Measurements from ENCODE around the gene MGAT3. TPM values are rescaled to one million over a fixed set of nuclear protein-coding genes. Genes with fewer than 3 reads are reported as not detected.

The MGAT3 gene
- total RNA-seq, 1 experiment from 2014 or later, result 0.20 TPM

GRCh38 chr22:39513791-39514190, 57.0 kb downstream of the MGAT3 start:
- no peak overlapping the region for H3K4me2 ChIP-seq (ENCODE audit: low read length)
- BruUV-seq (replicated peaks), result no TSS peak
- RAD21 ChIA-PET (ENCODE audit: low non-redundant PET in 1 of 2, low total read pairs in 2 of 2, uncharacterized antibody in 2 of 2, unreplicated experiment in 2 of 2), result no interaction called here
- ATAC-seq, result no peak
- CTCF ChIA-PET, result interaction anchor here (1.2 to 2.2 kb wide), 5 partner anchors 11 to 378 kb away, joined by 3 to 19 read pairs (median 5); partner anchors contain the start of gene MIEF1
- peaks cover 9 to 15% of the 10 kb centered on the region in 2 experiments for H3K4me1 ChIP-seq (ENCODE audit: control insufficient read depth in 1 of 2, insufficient read depth in 2 of 2, low read length in 2 of 2)
- intact Hi-C loops (cut with micrococcal nuclease), result no loop called here
- H3K27me3 ChIP-seq (ENCODE audit: insufficient read depth, low read length), result no peaks in the 10 kb centered on the region
- H3K27ac ChIP-seq (ENCODE audit: low read depth, low read length), result no peak overlapping the region
- H3K9ac ChIP-seq (ENCODE audit: low read length), result no peak overlapping the region
- peaks cover 54 to 75% of the 10 kb centered on the region in 2 experiments for H3K36me3 ChIP-seq (ENCODE audit: control insufficient read depth in 1 of 2, insufficient read depth in 2 of 2, low read length in 2 of 2)
- no peak for DNase-seq (ENCODE audit: low read depth, low spot score)
- POLR2A ChIA-PET, result interaction anchor here (1.0 to 1.5 kb wide), 3 partner anchors 10 to 12 kb away, joined by 4 to 12 read pairs (median 5); partner anchors contain the start of gene MIEF1
- H3K4me3 ChIP-seq (replicated peaks in 1 of 2; ENCODE audit: low read depth in 1 of 2, low read length in 2 of 2), result no peak overlapping the region
- TF ChIP-seq TCF7L2 (IDR thresholded peaks at IDR 0.05; ENCODE audit: borderline replicate concordance, extremely low read depth, insufficient read depth, insufficient read length) (no peak), YY1 (IDR thresholded peaks at IDR 0.05; ENCODE audit: extremely low read depth, insufficient replicate concordance, low read depth, low read length) (no peak), RAD21 (IDR thresholded peaks at IDR 0.05; ENCODE audit: low read depth) (no peak)
- H3K9me2 ChIP-seq (ENCODE audit: insufficient read depth), result no peaks in the 10 kb centered on the region
- H2AFZ ChIP-seq (ENCODE audit: low read depth, low read length, poor library complexity, severe bottlenecking), result no peak overlapping the region
- peaks cover 9% of the 10 kb centered on the region; the same call in 1 of the 2 replicates for H4K20me1 ChIP-seq (ENCODE audit: insufficient read depth)
- no peaks in the 10 kb centered on the region for H3K9me3 ChIP-seq (ENCODE audit: control insufficient read depth in 1 of 2, insufficient read depth in 1 of 2, low read depth in 1 of 2, low read length in 2 of 2)
- peaks cover 68% of the 10 kb centered on the region for H3K79me2 ChIP-seq (ENCODE audit: insufficient read depth, low read length)

- RAD21 ChIA-PET (ENCODE audit: low non-redundant PET in 1 of 2, low total read pairs in 2 of 2, uncharacterized antibody in 2 of 2, unreplicated experiment in 2 of 2), result no interaction called here
- Histone ChIP-seq H3K4me2 (ENCODE audit: low read length) (no peak overlapping the region), H3K9me3 (ENCODE audit: control insufficient read depth in 1 of 2, insufficient read depth in 1 of 2, low read depth in 1 of 2, low read length in 2 of 2) (no peaks in the 10 kb centered on the region), H3K27ac (ENCODE audit: low read depth, low read length) (no peak overlapping the region), H3K9ac (ENCODE audit: low read length) (no peak overlapping the region), H4K20me1 (ENCODE audit: insufficient read depth) (peaks cover 9% of the 10 kb centered on the region; the same call in 1 of the 2 replicates), H3K4me1 (ENCODE audit: control insufficient read depth in 1 of 2, insufficient read depth in 2 of 2, low read length in 2 of 2) (peaks cover 10 to 20% of the 10 kb centered on the region in 2 experiments), H2AFZ (ENCODE audit: low read depth, low read length, poor library complexity, severe bottlenecking) (no peak overlapping the region), H3K79me2 (ENCODE audit: insufficient read depth, low read length) (peaks cover 66% of the 10 kb centered on the region), H3K36me3 (ENCODE audit: control insufficient read depth in 1 of 2, insufficient read depth in 2 of 2, low read length in 2 of 2) (peaks cover 51 to 69% of the 10 kb centered on the region in 2 experiments), H3K4me3 (replicated peaks in 1 of 2; ENCODE audit: low read depth in 1 of 2, low read length in 2 of 2) (no peak overlapping the region), H3K27me3 (ENCODE audit: insufficient read depth, low read length) (no peaks in the 10 kb centered on the region), H3K9me2 (ENCODE audit: insufficient read depth) (no peaks in the 10 kb centered on the region)
- BruUV-seq (replicated peaks), result TSS peak; percentile 19
- intact Hi-C loops (cut with micrococcal nuclease), result no loop called here
- CTCF ChIA-PET, result interaction anchor here (0.6 to 2.2 kb wide), 8 partner anchors 10 to 379 kb away, joined by 3 to 19 read pairs (median 4); partner anchors contain the start of genes MIEF1 and TAB1
- ATAC-seq (peak; percentile 51; the same call in 1 of the 2 replicates), DNase-seq (ENCODE audit: low read depth, low spot score) (no peak)
- POLR2A ChIA-PET, result interaction anchor here (1.0 to 1.5 kb wide), 3 partner anchors 10 to 12 kb away, joined by 4 to 12 read pairs (median 5); partner anchors contain the start of gene MIEF1
- no peak for TF ChIP-seq CBX3 (IDR thresholded peaks at IDR 0.05; ENCODE audit: low read depth)
- TF ChIP-seq ZNF274 (IDR thresholded peaks at IDR 0.05; ENCODE audit: low read depth, low read length), result no peak
- TF ChIP-seq CTCF (IDR thresholded peaks at IDR 0.05 in 2 of 3, conservative IDR thresholded peaks at IDR 0.05 in 1 of 3; ENCODE audit: borderline replicate concordance in 1 of 3, insufficient read depth in 1 of 3, low read depth in 2 of 3, low read length in 2 of 3), result peak; percentile 64 to 84 (median 80); a peak in 5 of 6 replicates
- peak; percentile 53; the same call in 1 of the 2 replicates for TF ChIP-seq RAD21 (IDR thresholded peaks at IDR 0.05; ENCODE audit: low read depth)
Observed at GRCh38 chr22:39514373-39514973, 57.7 kb downstream of the MGAT3 start.

Data from HCT116 (cell line).